HCT116 (cell line): Measurements from ENCODE around the gene SUFU. TPM values are rescaled to one million over a fixed set of nuclear protein-coding genes. Genes with fewer than 3 reads are reported as not detected.

ENCODE experiments used
- ATAC-seq: fragments of 200-7000 bp; cut with Tn5 transposase; 2 replicates; pipeline ENCODE4 v1.9.1; 2020; ENCODE audit warnings: mild to moderate bottlenecking, moderate library complexity
- BruUV-seq: library from RNA; stranded (reverse); fragments of 400-500 nt; replicated peaks from 2 replicates; lab custom pipeline; 2021; lab: Mats Ljungman, UMichigan
- CTCF ChIA-PET: fragments of 300-600 bp; sonication (Branson Sonifier 250); formaldehyde crosslinking; loops from one replicate; lab custom pipeline; 2021; ENCODE audit warnings: antibody characterized with exemption; lab: Charles Lee
- POLR2A ChIA-PET: fragments of 300-600, 350-600 bp; sonication (Branson Sonifier 250); formaldehyde crosslinking; loops from one replicate; lab custom pipeline; 2021; ENCODE audit warnings: antibody characterized with exemption; lab: Charles Lee
- RAD21 ChIA-PET, 2 experiments: fragments of 300-600 bp; sonication (Branson Sonifier 250); formaldehyde crosslinking; loops; one replicate each; lab custom pipeline; 2023; ENCODE audit warnings: low total read pairs in 2 of 2; ENCODE audit not compliant: uncharacterized antibody in 2 of 2, unreplicated experiment in 2 of 2, low non-redundant PET in 1 of 2; lab: Charles Lee
- DNase-seq: peaks from one replicate; pipeline ENCODE4 v3.0.0-alpha.2; 2010; ENCODE audit warnings: low read depth, low spot score
- H2AFZ ChIP-seq: fragments of 200-600 bp; shearing (Covaris generic), sonication (generic); 2 replicates; pipeline ENCODE4 v1.6.1; 2017; ENCODE audit warnings: low read depth, mixed run types, mixed read lengths, antibody characterized with exemption, low read length; ENCODE audit not compliant: poor library complexity, severe bottlenecking
- H3K27ac ChIP-seq: 2 replicates; pipeline ENCODE4 v1.5.1; 2012; ENCODE audit warnings: low read depth, low read length
- H3K27me3 ChIP-seq: fragments of 200-600 bp; sonication (generic); 2 replicates; pipeline ENCODE4 v1.6.1; 2016; ENCODE audit warnings: mixed run types, low read length, mixed read lengths; ENCODE audit not compliant: insufficient read depth
- H3K36me3 ChIP-seq, 2 experiments: fragments of 200-500 bp in 1 of 2; fragments of 200-600 bp in 1 of 2; sonication (Bioruptor generic) in 1 of 2; sonication (generic) in 1 of 2; 2 replicates each; pipeline versions ENCODE4 v1.5.1 to v1.6.1; 2014 to 2016; ENCODE audit warnings: low read length in 2 of 2, inconsistent platforms in 1 of 2, mixed read lengths in 1 of 2, mixed run types in 1 of 2; ENCODE audit not compliant: insufficient read depth in 2 of 2, control insufficient read depth in 1 of 2
- H3K4me1 ChIP-seq, 2 experiments: fragments of 200-600 bp in 1 of 2; sonication (generic) in 1 of 2; 2 replicates each; pipeline versions ENCODE4 v1.5.1 to v1.6.1; 2012 to 2017; ENCODE audit warnings: low read length in 2 of 2, inconsistent platforms in 1 of 2, mild to moderate bottlenecking in 1 of 2, mixed read lengths in 1 of 2, mixed run types in 1 of 2, moderate library complexity in 1 of 2; ENCODE audit not compliant: insufficient read depth in 2 of 2, control insufficient read depth in 1 of 2
- H3K4me2 ChIP-seq: fragments of 200-600 bp; sonication (generic); 2 replicates; pipeline ENCODE4 v1.6.1; 2017; ENCODE audit warnings: mixed run types, low read length, mixed read lengths
- H3K4me3 ChIP-seq, 2 experiments: fragments of 200-600 bp in 1 of 2; sonication (generic) in 1 of 2; replicated peaks in 1 of 2; 2 replicates each; pipeline ENCODE4 v1.5.1; 2011 to 2016; ENCODE audit warnings: low read length in 2 of 2, control low read depth in 1 of 2, low read depth in 1 of 2, mild to moderate bottlenecking in 1 of 2, mixed read lengths in 1 of 2, mixed run types in 1 of 2
- H3K79me2 ChIP-seq: fragments of 200-600 bp; sonication (generic); 2 replicates; pipeline ENCODE4 v1.6.1; 2017; ENCODE audit warnings: mild to moderate bottlenecking, mixed run types, low read length, moderate library complexity, mixed read lengths; ENCODE audit not compliant: insufficient read depth
- H3K9ac ChIP-seq: fragments of 200-600 bp; sonication (generic); 2 replicates; pipeline ENCODE4 v1.6.1; 2016; ENCODE audit warnings: low read length, mixed read lengths
- H3K9me2 ChIP-seq: fragments of 200-600 bp; sonication (generic), shearing (Covaris generic); 2 replicates; pipeline ENCODE4 v1.6.1; 2017; ENCODE audit warnings: mixed run types, mild to moderate bottlenecking, moderate library complexity; ENCODE audit not compliant: insufficient read depth
- H3K9me3 ChIP-seq, 2 experiments: fragments of 200-500 bp in 1 of 2; fragments of 200-600 bp in 1 of 2; sonication (Bioruptor generic) in 1 of 2; sonication (generic) in 1 of 2; 2 replicates each; pipeline ENCODE4 v1.6.1; 2014 to 2017; ENCODE audit warnings: low read length in 2 of 2, mixed read lengths in 2 of 2, inconsistent platforms in 1 of 2, low read depth in 1 of 2, mild to moderate bottlenecking in 1 of 2, mixed run types in 1 of 2, moderate library complexity in 1 of 2; ENCODE audit not compliant: control insufficient read depth in 1 of 2, insufficient read depth in 1 of 2
- H4K20me1 ChIP-seq: fragments of 200-600 bp; sonication (generic), shearing (Covaris generic); 2 replicates; pipeline ENCODE4 v1.6.1; 2017; ENCODE audit warnings: mixed run types, mild to moderate bottlenecking, moderate library complexity; ENCODE audit not compliant: insufficient read depth
- ATF3 ChIP-seq: IDR thresholded peaks from 2 replicates; pipeline ENCODE4 v1.6.1; 2012
- CBX3 ChIP-seq: IDR thresholded peaks from 2 replicates; pipeline ENCODE4 v1.6.1; 2012; ENCODE audit warnings: low read depth
- EZH2 ChIP-seq: fragments of 200-600 bp; sonication (generic); IDR thresholded peaks from 2 replicates; pipeline ENCODE4 v1.6.1; 2017; ENCODE audit warnings: antibody characterized with exemption, mixed run types
- EZH2phosphoT487 ChIP-seq: fragments of 200-600 bp; IDR thresholded peaks from 2 replicates; pipeline ENCODE4 v1.6.1; 2018; ENCODE audit warnings: antibody characterized with exemption, borderline replicate concordance
- FOSL1 ChIP-seq: IDR thresholded peaks from 2 replicates; pipeline ENCODE4 v1.6.1; 2012; ENCODE audit warnings: low read depth
- POLR2AphosphoS5 ChIP-seq: IDR thresholded peaks from 2 replicates; pipeline ENCODE4 v1.6.1; 2011; ENCODE audit warnings: mild to moderate bottlenecking, low read depth, low read length, moderate library complexity
- REST ChIP-seq: IDR thresholded peaks from 2 replicates; pipeline ENCODE4 v1.6.1; 2012; ENCODE audit warnings: low read depth
- SP1 ChIP-seq: IDR thresholded peaks from 2 replicates; pipeline ENCODE4 v1.6.1; 2012; ENCODE audit warnings: low read depth
- SRF ChIP-seq: IDR thresholded peaks from 2 replicates; pipeline ENCODE4 v1.6.1; 2012; ENCODE audit warnings: low read depth
- TCF7L2 ChIP-seq: IDR thresholded peaks from 2 replicates; pipeline ENCODE4 v1.7.0; 2011; ENCODE audit warnings: borderline replicate concordance, inconsistent platforms; ENCODE audit not compliant: insufficient read depth, insufficient read length; ENCODE audit errors: extremely low read depth
- ZFX ChIP-seq: fragments of 450-650 bp; IDR thresholded peaks from 2 replicates; pipeline ENCODE4 v1.6.1; 2017
- intact Hi-C: fragments of 100-400 bp; cut with micrococcal nuclease; formaldehyde crosslinking; loops from 2 replicates; pipeline ENCODE4 v1.10.0; 2022
- total RNA-seq: library from RNA; stranded (reverse); gene quantifications from one replicate; pipeline ENCODE4 v1.2.1, GENCODE V29; 2021; ENCODE audit not compliant: unreplicated experiment

SUFU gene
- total RNA-seq, 1 experiment from 2014 or later, result 18.8 TPM

GRCh38 chr10:102624094-102624493, 120.3 kb downstream of the SUFU start:
- Histone ChIP-seq H2AFZ (no peak overlapping the region), H3K36me3 (no peaks in the 10 kb centered on the region), H3K4me1 (peaks cover 23 to 30% of the 10 kb centered on the region in 2 experiments), H3K9ac (no peak overlapping the region), H3K27ac (no peak overlapping the region), H3K4me2 (no peak overlapping the region), H4K20me1 (no peaks in the 10 kb centered on the region), H3K4me3 (no peak overlapping the region), H3K9me2 (no peaks in the 10 kb centered on the region), H3K9me3 (no peaks in the 10 kb centered on the region), H3K79me2 (no peaks in the 10 kb centered on the region), H3K27me3 (no peaks in the 10 kb centered on the region)
- ChIA-PET RAD21 (no interaction called here), POLR2A (no interaction called here), CTCF (no interaction called here)
- intact Hi-C loops, result no loop called here
- ATAC-seq, result no peak
- TF ChIP-seq POLR2AphosphoS5 (no peak), ZFX (no peak), REST (no peak), SP1 (no peak), EZH2 (no peak), CBX3 (no peak), ATF3 (no peak), TCF7L2 (no peak), EZH2phosphoT487 (no peak), FOSL1 (no peak), SRF (no peak)
- BruUV-seq, result no TSS peak
- DNase-seq, result no peak
